Central memory CD8-positive, alpha-beta T cell (primary cell): ENCODE data around the gene CYGB.

ENCODE experiments used
- ATAC-seq: fragments of 150-1000 bp; cut with Tn5 transposase; replicated peaks from 2 replicates; pipeline ENCODE4 v1.10.0; 2022; ENCODE audit warnings: mild to moderate bottlenecking, moderate FRiP score, moderate number of reproducible peaks; ENCODE audit not compliant: poor library complexity, severe bottlenecking; ENCODE audit errors: extremely low read depth
- DNase-seq, 2 donors: peaks; one replicate each; pipeline ENCODE4 v3.0.0; 2021; ENCODE audit warnings: low spot score in 2 of 2
- H3K27ac Mint-ChIP-seq: one replicate; pipeline ENCODE4 v1.8.0; 2022; ENCODE audit warnings: low read depth, mild to moderate bottlenecking, moderate library complexity, mixed read lengths
- H3K27me3 Mint-ChIP-seq: one replicate; pipeline ENCODE4 v1.8.0; 2022; ENCODE audit warnings: mixed read lengths
- H3K36me3 Mint-ChIP-seq: one replicate; pipeline ENCODE4 v1.8.0; 2022; ENCODE audit warnings: mild to moderate bottlenecking, moderate library complexity, mixed read lengths; ENCODE audit not compliant: insufficient read depth
- H3K4me1 Mint-ChIP-seq: one replicate; pipeline ENCODE4 v1.8.0; 2022; ENCODE audit warnings: mixed read lengths
- H3K4me3 Mint-ChIP-seq: one replicate; pipeline ENCODE4 v1.8.0; 2022; ENCODE audit warnings: mild to moderate bottlenecking, moderate library complexity, mixed read lengths
- H3K9me3 Mint-ChIP-seq: one replicate; pipeline ENCODE4 v1.8.0; 2022; ENCODE audit warnings: mixed read lengths

CYGB gene

GRCh38 chr17:76575570-76575969 lies 38.1 kb upstream of the CYGB start:
- H3K36me3 Mint-ChIP-seq = no peaks in the 10 kb centered on the region
- no peaks in the 10 kb centered on the region for H3K4me1 Mint-ChIP-seq
- DNase-seq (no peak), ATAC-seq (no peak)
- H3K27me3 Mint-ChIP-seq = no peaks in the 10 kb centered on the region
- H3K27ac Mint-ChIP-seq = no peak overlapping the region
- no peak overlapping the region for H3K4me3 Mint-ChIP-seq
- H3K9me3 Mint-ChIP-seq = no peaks in the 10 kb centered on the region

GRCh38 chr17:76574166-76574565 lies 36.7 kb upstream of the CYGB start:
- Mint-ChIP-seq H3K27me3 (no peaks in the 10 kb centered on the region), H3K9me3 (no peaks in the 10 kb centered on the region), H3K4me1 (no peaks in the 10 kb centered on the region), H3K27ac (peak overlapping the region; percentile 75), H3K4me3 (no peak overlapping the region), H3K36me3 (peaks cover 2% of the 10 kb centered on the region)
- DNase-seq (no peak), ATAC-seq (no peak)

- Mint-ChIP-seq H3K27ac (peak overlapping the region; percentile 75), H3K9me3 (no peaks in the 10 kb centered on the region), H3K36me3 (peaks cover 2% of the 10 kb centered on the region), H3K27me3 (no peaks in the 10 kb centered on the region), H3K4me1 (peaks cover 8% of the 10 kb centered on the region), H3K4me3 (no peak overlapping the region)
- DNase-seq (no peak), ATAC-seq (no peak)
Observed at GRCh38 chr17:76573096-76573495, 35.6 kb upstream of the CYGB start.

- DNase-seq (no peak), ATAC-seq (no peak)
- peaks cover 2% of the 10 kb centered on the region for H3K36me3 Mint-ChIP-seq
- H3K27me3 Mint-ChIP-seq = no peaks in the 10 kb centered on the region
- peaks cover 15% of the 10 kb centered on the region for H3K4me1 Mint-ChIP-seq
- H3K4me3 Mint-ChIP-seq = no peak overlapping the region
- H3K27ac Mint-ChIP-seq = no peak overlapping the region
- no peaks in the 10 kb centered on the region for H3K9me3 Mint-ChIP-seq
Observed at GRCh38 chr17:76572201-76572910, 34.8 kb upstream of the CYGB start.

GRCh38 chr17:76570877-76571471 lies 33.5 kb upstream of the CYGB start:
- no peaks in the 10 kb centered on the region for H3K9me3 Mint-ChIP-seq
- H3K27me3 Mint-ChIP-seq = no peaks in the 10 kb centered on the region
- DNase-seq (no peak), ATAC-seq (no peak)
- H3K4me1 Mint-ChIP-seq = peaks cover 28% of the 10 kb centered on the region
- peaks cover 9% of the 10 kb centered on the region for H3K36me3 Mint-ChIP-seq
- H3K27ac Mint-ChIP-seq = no peak overlapping the region
- no peak overlapping the region for H3K4me3 Mint-ChIP-seq

GRCh38 chr17:76570457-76570856 lies 32.9 kb upstream of the CYGB start:
- DNase-seq (no peak), ATAC-seq (no peak)
- Mint-ChIP-seq H3K27me3 (no peaks in the 10 kb centered on the region), H3K9me3 (no peaks in the 10 kb centered on the region), H3K27ac (no peak overlapping the region), H3K36me3 (peaks cover 15% of the 10 kb centered on the region), H3K4me3 (no peak overlapping the region), H3K4me1 (peaks cover 33% of the 10 kb centered on the region)

GRCh38 chr17:76569607-76570279 lies 32.2 kb upstream of the CYGB start:
- Mint-ChIP-seq H3K4me1 (peaks cover 36% of the 10 kb centered on the region), H3K9me3 (no peaks in the 10 kb centered on the region), H3K36me3 (peaks cover 22% of the 10 kb centered on the region), H3K4me3 (no peak overlapping the region), H3K27me3 (no peaks in the 10 kb centered on the region), H3K27ac (no peak overlapping the region)
- DNase-seq = no peak
- ATAC-seq = no peak

- Mint-ChIP-seq H3K27me3 (no peaks in the 10 kb centered on the region), H3K4me1 (peaks cover 36% of the 10 kb centered on the region), H3K36me3 (peaks cover 29% of the 10 kb centered on the region), H3K4me3 (no peak overlapping the region), H3K9me3 (no peaks in the 10 kb centered on the region), H3K27ac (peak overlapping the region; percentile 33)
- ATAC-seq = no peak
- DNase-seq = no peak
Observed at GRCh38 chr17:76568811-76569221, 31.3 kb upstream of the CYGB start.

- H3K27me3 Mint-ChIP-seq = no peaks in the 10 kb centered on the region
- DNase-seq (no peak), ATAC-seq (peak; percentile 35)
- no peaks in the 10 kb centered on the region for H3K9me3 Mint-ChIP-seq
- peaks cover 36% of the 10 kb centered on the region for H3K36me3 Mint-ChIP-seq
- peak overlapping the region; percentile 16 for H3K4me3 Mint-ChIP-seq
- peaks cover 40% of the 10 kb centered on the region for H3K4me1 Mint-ChIP-seq
- H3K27ac Mint-ChIP-seq = peak overlapping the region; percentile 33
Observed at GRCh38 chr17:76567634-76568432, 30.3 kb upstream of the CYGB start.

GRCh38 chr17:76566988-76567431 lies 29.5 kb upstream of the CYGB start:
- no peaks in the 10 kb centered on the region for H3K9me3 Mint-ChIP-seq
- H3K4me3 Mint-ChIP-seq = peak overlapping the region; percentile 16

GRCh38 chr17:76566613-76566943 lies 29.1 kb upstream of the CYGB start:
- no peaks in the 10 kb centered on the region for H3K27me3 Mint-ChIP-seq
- H3K27ac Mint-ChIP-seq = peak overlapping the region; percentile 77
- no peak for ATAC-seq
- peaks cover 42% of the 10 kb centered on the region for H3K36me3 Mint-ChIP-seq
- peaks cover 49% of the 10 kb centered on the region for H3K4me1 Mint-ChIP-seq
- H3K4me3 Mint-ChIP-seq = no peak overlapping the region
- no peaks in the 10 kb centered on the region for H3K9me3 Mint-ChIP-seq
- no peak for DNase-seq

More at GRCh38 chr17:76566988-76567431, 29.5 kb upstream of the CYGB start:
- no peaks in the 10 kb centered on the region for H3K27me3 Mint-ChIP-seq
- no peak for DNase-seq
- peaks cover 45% of the 10 kb centered on the region for H3K4me1 Mint-ChIP-seq
- ATAC-seq = no peak
- H3K36me3 Mint-ChIP-seq = peaks cover 38% of the 10 kb centered on the region
- peak overlapping the region; percentile 77 for H3K27ac Mint-ChIP-seq

- Mint-ChIP-seq H3K36me3 (peaks cover 48% of the 10 kb centered on the region), H3K9me3 (no peaks in the 10 kb centered on the region), H3K27ac (peak overlapping the region; percentile 77), H3K4me1 (peaks cover 55% of the 10 kb centered on the region), H3K4me3 (no peak overlapping the region), H3K27me3 (no peaks in the 10 kb centered on the region)
- DNase-seq (no peak), ATAC-seq (no peak)
Observed at GRCh38 chr17:76565728-76566612, 28.5 kb upstream of the CYGB start.
